Central memory CD8-positive, alpha-beta T cell (primary cell): ENCODE data around the gene TCF12.
A peak's percentile ranks its signal among the peaks of the same experiment; 100 is the strongest.

Experiments used
- ATAC-seq: fragments of 150-1000 bp; cut with Tn5 transposase; replicated peaks from 2 replicates; pipeline ENCODE4 v1.10.0; 2022; ENCODE audit warnings: mild to moderate bottlenecking, moderate FRiP score, moderate number of reproducible peaks; ENCODE audit not compliant: poor library complexity, severe bottlenecking; ENCODE audit errors: extremely low read depth
- DNase-seq, 2 donors: peaks; one replicate each; pipeline ENCODE4 v3.0.0; 2021; ENCODE audit warnings: low spot score in 2 of 2
- H3K27ac Mint-ChIP-seq: one replicate; pipeline ENCODE4 v1.8.0; 2022; ENCODE audit warnings: low read depth, mild to moderate bottlenecking, moderate library complexity, mixed read lengths
- H3K27me3 Mint-ChIP-seq: one replicate; pipeline ENCODE4 v1.8.0; 2022; ENCODE audit warnings: mixed read lengths
- H3K36me3 Mint-ChIP-seq: one replicate; pipeline ENCODE4 v1.8.0; 2022; ENCODE audit warnings: mild to moderate bottlenecking, moderate library complexity, mixed read lengths; ENCODE audit not compliant: insufficient read depth
- H3K4me1 Mint-ChIP-seq: one replicate; pipeline ENCODE4 v1.8.0; 2022; ENCODE audit warnings: mixed read lengths
- H3K4me3 Mint-ChIP-seq: one replicate; pipeline ENCODE4 v1.8.0; 2022; ENCODE audit warnings: mild to moderate bottlenecking, moderate library complexity, mixed read lengths
- H3K9me3 Mint-ChIP-seq: one replicate; pipeline ENCODE4 v1.8.0; 2022; ENCODE audit warnings: mixed read lengths

Gene TCF12

DNA sequence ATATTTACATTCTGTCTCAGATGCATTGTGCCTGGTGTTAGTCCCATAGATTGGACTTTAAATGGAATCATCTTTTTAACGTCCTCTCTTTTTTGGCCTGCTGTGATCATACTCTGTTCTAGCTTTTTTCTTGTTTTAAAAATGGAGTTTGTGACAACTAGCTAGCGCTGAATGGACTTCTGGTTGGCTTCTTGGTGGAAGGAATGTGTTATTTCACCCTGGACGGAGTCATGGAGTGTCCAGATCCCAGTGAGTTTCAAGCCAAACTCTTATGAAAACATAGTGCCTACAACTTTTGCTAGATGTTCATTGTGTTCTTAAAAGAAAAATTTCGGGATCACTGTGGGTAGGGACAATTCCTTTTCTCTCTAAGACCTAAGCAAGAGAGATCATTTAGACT, 192.6 kb downstream of the TCF12 start:
- Mint-ChIP-seq H3K36me3 (no peaks in the 10 kb centered on the region), H3K27me3 (no peaks in the 10 kb centered on the region), H3K4me1 (peaks cover 24% of the 10 kb centered on the region), H3K9me3 (no peaks in the 10 kb centered on the region), H3K4me3 (no peak overlapping the region), H3K27ac (no peak overlapping the region)
- ATAC-seq (no peak), DNase-seq (no peak)

DNA sequence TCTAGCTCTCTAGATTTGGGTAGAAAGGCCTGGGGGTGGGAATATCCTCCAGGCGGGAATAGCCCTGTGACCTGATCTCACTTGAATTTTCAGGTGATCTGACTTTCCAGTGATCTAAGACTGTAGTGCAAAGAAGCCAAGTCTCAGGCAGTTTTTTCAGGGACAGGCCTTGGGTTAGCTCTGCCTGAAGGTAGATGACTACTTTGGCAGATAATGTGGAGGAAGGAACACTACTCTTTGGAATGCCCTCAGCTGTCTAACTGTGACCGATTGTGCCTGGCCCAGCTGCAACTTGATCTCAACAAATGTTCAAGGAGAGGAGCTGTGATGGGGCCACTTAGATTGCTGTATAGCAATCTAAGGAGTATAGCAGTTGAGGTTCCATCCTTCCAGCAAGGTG, 193.7 kb downstream of the TCF12 start:
- no peak for DNase-seq
- Mint-ChIP-seq H3K9me3 (no peaks in the 10 kb centered on the region), H3K27me3 (no peaks in the 10 kb centered on the region), H3K36me3 (no peaks in the 10 kb centered on the region), H3K4me1 (peaks cover 24% of the 10 kb centered on the region), H3K4me3 (no peak overlapping the region), H3K27ac (no peak overlapping the region)
- ATAC-seq = no peak

DNA sequence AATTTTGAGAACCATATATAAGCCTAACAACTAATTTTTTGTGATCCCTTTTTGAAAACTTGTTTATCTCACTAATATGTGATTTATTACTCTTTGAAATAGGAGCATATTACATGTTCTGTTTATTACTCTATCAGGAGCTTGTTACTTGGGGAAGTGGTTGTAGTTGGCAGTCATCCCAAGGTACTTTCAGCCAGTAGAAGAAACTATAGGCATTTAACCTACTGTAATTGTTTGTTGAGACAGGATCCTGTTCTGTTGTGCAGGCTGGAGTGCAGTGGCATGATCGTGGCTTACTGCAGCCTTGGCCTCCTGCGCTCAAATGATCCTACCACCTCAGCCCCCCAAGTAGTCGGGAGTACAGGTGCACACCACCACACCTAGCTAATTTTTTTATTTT, 195.6 kb downstream of the TCF12 start:
- no peaks in the 10 kb centered on the region for H3K9me3 Mint-ChIP-seq
- DNase-seq (no peak), ATAC-seq (no peak)
- peak overlapping the region; percentile 19 for H3K27ac Mint-ChIP-seq
- peaks cover 22% of the 10 kb centered on the region for H3K4me1 Mint-ChIP-seq
- no peaks in the 10 kb centered on the region for H3K36me3 Mint-ChIP-seq
- no peak overlapping the region for H3K4me3 Mint-ChIP-seq
- no peaks in the 10 kb centered on the region for H3K27me3 Mint-ChIP-seq

DNA sequence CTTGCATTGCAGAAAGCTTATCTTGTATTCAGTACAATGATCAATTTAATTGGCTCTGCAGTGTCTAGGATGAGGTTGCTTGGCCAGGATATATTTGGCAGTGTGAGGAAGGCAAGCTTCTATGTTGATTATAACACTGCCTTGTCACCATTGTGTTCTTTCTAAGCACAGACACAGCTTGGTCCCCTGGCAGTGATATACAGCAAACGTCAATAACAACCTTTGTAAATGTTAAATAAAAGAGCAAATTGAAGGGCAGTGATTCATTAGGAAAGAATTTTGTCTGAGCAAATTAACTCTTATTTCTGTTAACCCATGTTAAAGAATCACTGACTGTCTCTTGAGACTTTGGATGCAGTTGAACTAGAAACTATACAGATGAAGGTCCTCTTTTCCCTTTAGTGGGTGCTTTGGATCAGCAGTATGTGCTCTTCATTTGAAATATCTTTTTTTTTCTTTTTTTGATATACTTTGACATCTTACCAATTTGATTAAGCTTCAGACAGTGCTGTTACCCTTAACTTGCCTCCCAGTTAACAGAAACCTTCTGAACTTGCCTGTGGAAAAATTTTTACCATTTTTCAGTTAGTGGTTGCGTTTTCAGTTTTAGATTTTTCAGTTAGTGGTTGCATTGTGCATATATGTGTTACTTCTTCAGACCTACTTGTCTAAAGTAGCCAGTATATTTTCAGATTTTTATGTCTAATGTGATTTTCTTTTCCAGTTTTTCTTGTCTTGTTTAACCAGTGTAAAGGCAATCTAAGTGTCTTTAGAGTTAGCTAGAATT, 199.8 kb downstream of the TCF12 start:
- no peak for DNase-seq
- no peak overlapping the region for H3K27ac Mint-ChIP-seq

DNA sequence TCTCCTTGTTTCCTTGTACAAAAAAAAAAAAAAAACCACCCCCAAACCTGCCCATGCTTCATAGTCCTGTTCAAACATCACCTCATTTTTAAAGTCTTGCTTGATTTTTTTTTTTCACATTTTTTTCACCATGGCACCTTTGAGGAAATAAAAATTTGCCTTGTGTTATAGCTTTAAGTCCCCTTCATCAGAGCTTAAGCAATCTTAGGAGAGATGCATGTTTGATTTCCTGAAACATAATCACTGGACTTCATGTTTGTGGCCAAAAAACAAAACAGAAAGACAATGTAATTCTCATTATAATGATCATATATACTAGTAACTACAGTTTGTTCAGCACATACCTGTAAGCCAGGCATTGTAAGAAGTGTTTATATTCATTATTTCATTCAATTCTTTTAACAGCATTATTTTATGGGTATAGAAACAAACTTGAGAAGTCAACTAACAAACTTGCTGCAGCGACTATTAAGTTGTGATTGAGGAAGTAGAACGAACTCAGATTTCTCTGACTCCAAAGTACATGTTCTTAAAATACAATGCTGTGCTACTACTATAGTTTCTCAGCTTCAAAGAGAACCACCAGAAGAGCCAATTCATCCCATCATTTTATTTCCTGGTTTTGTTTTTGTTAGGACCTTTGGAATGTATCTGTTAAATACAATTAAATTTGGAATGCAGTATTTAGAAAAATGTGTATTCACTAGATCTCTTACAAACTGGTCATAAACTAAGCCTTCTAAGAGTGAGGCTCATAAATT, 203.8 kb downstream of the TCF12 start:
- H3K4me1 Mint-ChIP-seq = peaks cover 26% of the 10 kb centered on the region
- peaks cover 7% of the 10 kb centered on the region for H3K36me3 Mint-ChIP-seq
- ATAC-seq (no peak), DNase-seq (no peak)
- H3K4me3 Mint-ChIP-seq = no peak overlapping the region
- H3K27ac Mint-ChIP-seq = no peak overlapping the region
- H3K27me3 Mint-ChIP-seq = no peaks in the 10 kb centered on the region
- H3K9me3 Mint-ChIP-seq = no peaks in the 10 kb centered on the region

More for the DNA sequence above, 199.8 kb downstream of the TCF12 start:
- Mint-ChIP-seq H3K4me1 (peaks cover 31% of the 10 kb centered on the region), H3K36me3 (peaks cover 3% of the 10 kb centered on the region), H3K4me3 (no peak overlapping the region), H3K9me3 (no peaks in the 10 kb centered on the region), H3K27me3 (no peaks in the 10 kb centered on the region)
- ATAC-seq = no peak

DNA sequence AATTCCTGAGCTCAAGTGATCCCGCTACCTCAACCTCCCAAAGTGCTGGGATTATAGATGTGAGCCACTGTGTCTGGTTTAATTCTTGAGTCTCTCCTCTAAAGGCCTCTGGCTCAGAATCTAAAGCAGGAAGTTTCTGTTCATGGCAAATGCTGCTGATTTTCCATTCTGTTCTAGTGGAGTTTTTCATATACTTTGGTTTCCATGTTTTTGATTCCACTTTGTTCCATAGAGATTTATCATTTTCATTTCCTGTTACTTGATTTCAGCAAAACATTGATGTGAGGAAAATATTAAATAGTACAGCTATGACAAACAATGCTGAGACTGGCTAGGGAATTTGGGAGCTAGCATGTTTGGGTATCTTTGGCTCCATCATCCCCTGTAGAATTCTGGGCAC, 205.6 kb downstream of the TCF12 start:
- DNase-seq (no peak), ATAC-seq (no peak)
- Mint-ChIP-seq H3K27ac (no peak overlapping the region), H3K4me1 (peaks cover 22% of the 10 kb centered on the region), H3K9me3 (no peaks in the 10 kb centered on the region), H3K27me3 (no peaks in the 10 kb centered on the region), H3K36me3 (peaks cover 7% of the 10 kb centered on the region), H3K4me3 (no peak overlapping the region)

DNA sequence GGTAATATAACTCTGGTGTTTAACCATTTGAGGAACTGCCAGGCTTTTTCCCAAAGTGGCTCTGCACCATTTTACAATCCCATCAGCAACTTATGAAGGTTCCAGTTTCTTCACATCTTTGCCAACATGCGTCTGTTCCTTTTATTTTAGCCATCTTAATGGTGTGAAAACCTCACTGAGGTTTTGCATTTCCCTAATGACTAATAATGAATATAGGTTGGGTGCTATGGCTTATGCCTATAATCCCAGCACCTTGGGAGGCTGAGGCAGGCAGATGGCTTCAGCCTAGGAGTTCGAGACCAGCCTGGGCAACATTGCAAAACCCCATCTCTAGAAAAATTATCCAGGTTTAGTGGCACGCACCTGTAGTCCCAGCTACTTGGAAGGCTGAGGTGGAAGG, 210.6 kb downstream of the TCF12 start:
- H3K4me3 Mint-ChIP-seq = no peak overlapping the region
- no peaks in the 10 kb centered on the region for H3K27me3 Mint-ChIP-seq
- no peak for DNase-seq
- no peaks in the 10 kb centered on the region for H3K9me3 Mint-ChIP-seq
- no peak overlapping the region for H3K27ac Mint-ChIP-seq
- peaks cover 8% of the 10 kb centered on the region for H3K36me3 Mint-ChIP-seq
- ATAC-seq = no peak
- H3K4me1 Mint-ChIP-seq = peaks cover 27% of the 10 kb centered on the region

DNA sequence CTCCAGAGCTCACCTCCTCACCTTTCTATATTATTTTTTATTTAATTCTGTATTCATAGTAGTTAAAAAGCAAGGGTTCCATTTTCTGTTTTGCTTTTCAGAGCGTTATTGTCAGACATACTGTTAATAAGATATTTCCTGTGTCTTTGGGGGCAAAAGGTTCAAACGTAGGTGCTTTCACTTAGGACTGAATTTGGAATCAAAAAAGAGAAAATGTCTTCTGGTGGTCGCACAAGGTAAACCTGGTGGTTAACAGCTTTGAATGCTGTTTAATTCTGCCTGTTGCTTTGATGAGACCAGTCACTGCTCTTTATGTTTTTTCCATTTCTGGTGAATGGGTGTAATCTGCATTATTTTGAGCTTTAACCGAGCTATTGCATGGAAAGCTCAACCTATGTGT, 212.5 kb downstream of the TCF12 start:
- no peak overlapping the region for H3K4me3 Mint-ChIP-seq
- no peaks in the 10 kb centered on the region for H3K9me3 Mint-ChIP-seq
- peak overlapping the region; percentile 74 for H3K27ac Mint-ChIP-seq
- H3K27me3 Mint-ChIP-seq = no peaks in the 10 kb centered on the region
- ATAC-seq = peak; percentile 32
- peaks cover 32% of the 10 kb centered on the region for H3K4me1 Mint-ChIP-seq
- DNase-seq = no peak
- peaks cover 5% of the 10 kb centered on the region for H3K36me3 Mint-ChIP-seq

DNA sequence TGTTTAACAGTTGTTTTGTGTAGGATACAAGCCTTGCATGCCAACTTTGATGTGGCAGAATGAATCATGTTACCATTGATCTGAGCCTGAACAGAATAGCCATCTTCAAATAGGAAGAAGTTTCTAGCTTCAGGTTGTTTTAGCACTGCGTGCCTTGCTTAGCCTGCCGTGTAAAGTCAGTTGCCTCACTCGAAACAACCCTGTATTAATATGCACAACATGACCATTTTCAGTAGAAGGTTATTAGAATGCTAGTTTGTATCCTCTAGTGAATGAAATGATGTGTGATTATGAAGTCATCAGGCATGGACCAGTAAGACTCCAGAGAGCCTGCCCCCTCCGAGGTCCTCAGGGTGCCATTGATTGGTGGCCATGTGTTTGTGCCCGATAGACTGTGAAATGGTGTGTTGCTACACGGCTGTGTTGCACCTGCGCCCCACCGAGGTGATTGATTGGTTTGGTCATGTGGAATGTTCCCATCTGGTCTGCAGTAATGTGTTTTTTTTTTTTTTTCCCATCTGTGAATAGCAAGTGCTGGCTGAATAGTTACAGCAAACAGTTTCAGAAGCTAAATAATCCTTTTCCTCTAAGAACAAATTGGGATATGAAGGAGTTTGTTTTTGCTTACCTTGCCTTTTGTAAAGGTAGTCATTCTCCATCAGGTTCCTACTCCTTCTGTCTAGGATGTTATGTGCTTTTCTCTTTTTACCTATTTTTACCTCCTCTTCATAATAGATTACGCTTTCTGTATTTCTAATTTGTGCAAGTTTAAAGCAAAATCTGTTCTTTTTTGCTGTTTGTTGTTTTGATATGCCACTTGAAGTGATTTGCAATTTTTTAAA, 214.9 kb downstream of the TCF12 start:
- Mint-ChIP-seq H3K36me3 (peaks cover 5% of the 10 kb centered on the region), H3K27me3 (no peaks in the 10 kb centered on the region), H3K4me3 (no peak overlapping the region), H3K4me1 (peaks cover 32% of the 10 kb centered on the region), H3K27ac (no peak overlapping the region), H3K9me3 (no peaks in the 10 kb centered on the region)
- no peak for ATAC-seq
- no peak for DNase-seq

DNA sequence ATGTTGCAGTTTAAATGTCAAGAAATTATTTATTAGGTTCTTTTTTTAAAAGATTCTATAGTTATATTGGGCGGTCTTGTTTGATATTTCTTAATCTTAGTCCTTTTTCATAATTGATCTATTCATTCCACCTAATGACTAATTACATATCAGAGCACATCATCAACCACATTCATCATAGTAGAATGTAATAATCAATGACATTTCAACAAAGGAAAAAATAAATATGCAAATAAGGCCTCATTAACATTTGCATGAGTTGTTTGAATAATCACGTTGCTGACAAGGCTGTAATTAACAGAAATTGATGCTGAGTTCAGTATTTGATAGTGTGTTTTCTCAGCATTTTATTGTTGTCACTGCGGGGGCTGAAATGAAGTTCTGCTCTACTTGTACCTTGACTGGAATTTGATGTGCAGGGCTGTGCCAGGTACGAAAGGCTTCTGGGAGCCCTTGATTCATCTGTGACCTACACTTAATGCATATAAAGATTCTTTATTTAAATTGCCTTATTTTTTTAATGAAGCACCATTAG, 215.7 kb downstream of the TCF12 start:
- Mint-ChIP-seq H3K9me3 (no peaks in the 10 kb centered on the region), H3K36me3 (peaks cover 5% of the 10 kb centered on the region), H3K4me1 (peaks cover 32% of the 10 kb centered on the region), H3K27ac (no peak overlapping the region), H3K4me3 (no peak overlapping the region), H3K27me3 (no peaks in the 10 kb centered on the region)
- DNase-seq = no peak
- no peak for ATAC-seq

DNA sequence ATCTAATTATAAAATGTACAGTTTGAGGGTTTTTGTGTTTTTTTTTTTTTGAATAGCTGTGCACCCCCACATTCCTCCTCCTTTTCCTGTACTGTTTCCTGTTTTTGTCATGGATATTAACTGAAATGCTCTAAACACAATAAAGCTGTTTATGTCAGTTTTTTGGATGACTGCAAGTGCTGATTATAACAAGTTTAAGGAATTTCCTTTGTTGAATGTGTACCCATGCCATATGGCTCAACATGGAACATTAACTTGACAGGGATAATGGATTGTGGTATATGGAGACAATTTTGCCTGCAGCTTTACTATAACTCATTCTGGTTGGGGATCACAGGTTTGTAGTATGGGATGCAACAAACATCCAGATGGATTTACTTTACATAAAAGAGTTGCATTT, 216.4 kb downstream of the TCF12 start:
- H3K4me1 Mint-ChIP-seq = peaks cover 31% of the 10 kb centered on the region
- DNase-seq = no peak

DNA sequence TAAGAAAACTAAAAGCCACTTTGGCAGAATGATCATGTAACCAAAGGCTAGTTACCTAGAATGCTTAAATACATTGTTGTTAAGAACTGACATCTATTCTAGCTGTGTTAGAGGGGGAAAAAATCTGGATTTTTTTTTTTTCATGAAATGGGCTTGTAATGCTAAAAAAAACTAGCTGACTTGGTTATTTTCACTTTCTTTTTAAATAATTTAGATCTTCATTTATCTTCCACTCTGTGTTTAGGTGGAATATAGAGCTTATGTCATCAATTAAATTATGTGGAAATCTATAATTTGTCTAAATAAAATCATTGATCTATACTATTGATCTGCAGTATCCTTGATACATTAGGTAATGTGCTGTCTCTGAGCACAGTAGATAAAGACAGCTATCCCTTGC, 217.4 kb downstream of the TCF12 start:
- no peaks in the 10 kb centered on the region for H3K9me3 Mint-ChIP-seq
- H3K36me3 Mint-ChIP-seq = peaks cover 2% of the 10 kb centered on the region
- H3K27ac Mint-ChIP-seq = no peak overlapping the region
- ATAC-seq = no peak
- H3K4me1 Mint-ChIP-seq = peaks cover 25% of the 10 kb centered on the region
- H3K4me3 Mint-ChIP-seq = no peak overlapping the region
- H3K27me3 Mint-ChIP-seq = no peaks in the 10 kb centered on the region
- no peak for DNase-seq

More for the DNA sequence above, 216.4 kb downstream of the TCF12 start:
- no peak for ATAC-seq
- Mint-ChIP-seq H3K9me3 (no peaks in the 10 kb centered on the region), H3K27me3 (no peaks in the 10 kb centered on the region), H3K4me3 (no peak overlapping the region), H3K27ac (no peak overlapping the region), H3K36me3 (peaks cover 5% of the 10 kb centered on the region)
